Stimulated activated naive CD8-positive, alpha-beta T cell treated with anti-CD3 and anti-CD28 coated beads, Interleukin-15, Interleukin-2, amounts not matched to agents 100 ng/mL and 50 ng/mL, for 24 hours (primary cell): ENCODE results near the gene PGC.
A peak's percentile ranks its signal among the peaks of the same experiment; 100 is the strongest.

Experiments
- H3K27ac Mint-ChIP-seq: one replicate; pipeline ENCODE4 v1.8.0; 2021; ENCODE audit warnings: mild to moderate bottlenecking, mixed read lengths
- H3K27me3 Mint-ChIP-seq: one replicate; pipeline ENCODE4 v1.8.0; 2021; ENCODE audit warnings: mixed read lengths
- H3K36me3 Mint-ChIP-seq: one replicate; pipeline ENCODE4 v1.8.0; 2021; ENCODE audit warnings: low read depth, mixed read lengths
- H3K4me1 Mint-ChIP-seq: one replicate; pipeline ENCODE4 v1.8.0; 2021; ENCODE audit warnings: low read depth, mixed read lengths
- H3K4me3 Mint-ChIP-seq: one replicate; pipeline ENCODE4 v1.8.0; 2021; ENCODE audit warnings: mild to moderate bottlenecking, mixed read lengths
- H3K9me3 Mint-ChIP-seq: one replicate; pipeline ENCODE4 v1.8.0; 2021; ENCODE audit warnings: mixed read lengths

PGC gene

GRCh38 chr6:41780551-41781365, 33.6 kb upstream of the PGC start, which contains the start of gene PRICKLE4:
Gene PRICKLE4, plus strand, starts transcription at chr6:41780782. Its CDS starts 2,692 bp downstream, at chr6:41783474.
- Mint-ChIP-seq H3K4me3 (peak within 1 kb of the TSS; percentile 87), H3K4me1 (peaks cover 22% of the 10 kb centered on the region), H3K27ac (peak within 1 kb of the TSS; percentile 76), H3K36me3 (no peaks in the 10 kb centered on the region), H3K27me3 (peaks cover 4% of the 10 kb centered on the region), H3K9me3 (no peaks in the 10 kb centered on the region)

GRCh38 chr6:41779788-41780550, 32.8 kb upstream of the PGC start, which contains the start of gene FRS3:
Gene FRS3, minus strand, starts transcription at chr6:41779900. Its CDS starts 2,913 bp downstream, at chr6:41776987.
- peaks cover 4% of the 10 kb centered on the region for H3K27me3 Mint-ChIP-seq
- H3K36me3 Mint-ChIP-seq: no peaks in the 10 kb centered on the region
- H3K4me1 Mint-ChIP-seq: peaks cover 20% of the 10 kb centered on the region
- peak within 1 kb of the TSS; percentile 92 for H3K4me3 Mint-ChIP-seq
- peak within 1 kb of the TSS; percentile 84 for H3K27ac Mint-ChIP-seq
- H3K9me3 Mint-ChIP-seq: no peaks in the 10 kb centered on the region

- H3K27ac Mint-ChIP-seq: peak overlapping the region; percentile 84
- H3K4me3 Mint-ChIP-seq: peak overlapping the region; percentile 92
- peaks cover under 1% of the 10 kb centered on the region for H3K36me3 Mint-ChIP-seq
- peaks cover 18% of the 10 kb centered on the region for H3K4me1 Mint-ChIP-seq
- H3K27me3 Mint-ChIP-seq: peaks cover 4% of the 10 kb centered on the region
- H3K9me3 Mint-ChIP-seq: no peaks in the 10 kb centered on the region
Observed at GRCh38 chr6:41779336-41779735, 32.1 kb upstream of the PGC start.

- peak overlapping the region; percentile 84 for H3K27ac Mint-ChIP-seq
- H3K27me3 Mint-ChIP-seq: peaks cover 4% of the 10 kb centered on the region
- peaks cover 17% of the 10 kb centered on the region for H3K4me1 Mint-ChIP-seq
- peaks cover 5% of the 10 kb centered on the region for H3K36me3 Mint-ChIP-seq
- H3K9me3 Mint-ChIP-seq: no peaks in the 10 kb centered on the region
- peak overlapping the region; percentile 92 for H3K4me3 Mint-ChIP-seq
Observed at GRCh38 chr6:41778895-41779294, 31.7 kb upstream of the PGC start.

GRCh38 chr6:41777551-41778285, 30.5 kb upstream of the PGC start:
- peaks cover 17% of the 10 kb centered on the region for H3K4me1 Mint-ChIP-seq
- peaks cover 4% of the 10 kb centered on the region for H3K27me3 Mint-ChIP-seq
- H3K27ac Mint-ChIP-seq: no peak overlapping the region
- no peaks in the 10 kb centered on the region for H3K9me3 Mint-ChIP-seq
- peaks cover 5% of the 10 kb centered on the region for H3K36me3 Mint-ChIP-seq
- no peak overlapping the region for H3K4me3 Mint-ChIP-seq

GRCh38 chr6:41775293-41775882, 28.2 kb upstream of the PGC start:
- Mint-ChIP-seq H3K4me3 (no peak overlapping the region), H3K27ac (no peak overlapping the region), H3K4me1 (peaks cover 10% of the 10 kb centered on the region), H3K36me3 (peaks cover 18% of the 10 kb centered on the region), H3K27me3 (no peaks in the 10 kb centered on the region), H3K9me3 (no peaks in the 10 kb centered on the region)

- H3K27me3 Mint-ChIP-seq: no peaks in the 10 kb centered on the region
- H3K4me3 Mint-ChIP-seq: no peak overlapping the region
- H3K9me3 Mint-ChIP-seq: no peaks in the 10 kb centered on the region
- peaks cover 18% of the 10 kb centered on the region for H3K36me3 Mint-ChIP-seq
- H3K27ac Mint-ChIP-seq: no peak overlapping the region
- peaks cover 10% of the 10 kb centered on the region for H3K4me1 Mint-ChIP-seq
Observed at GRCh38 chr6:41774841-41775240, 27.6 kb upstream of the PGC start.

- H3K36me3 Mint-ChIP-seq: peaks cover 18% of the 10 kb centered on the region
- H3K27ac Mint-ChIP-seq: no peak overlapping the region
- H3K27me3 Mint-ChIP-seq: no peaks in the 10 kb centered on the region
- peaks cover 3% of the 10 kb centered on the region for H3K4me1 Mint-ChIP-seq
- no peak overlapping the region for H3K4me3 Mint-ChIP-seq
- H3K9me3 Mint-ChIP-seq: no peaks in the 10 kb centered on the region
Observed at GRCh38 chr6:41771058-41771983, 24.1 kb upstream of the PGC start.

- H3K9me3 Mint-ChIP-seq: no peaks in the 10 kb centered on the region
- peaks cover 3% of the 10 kb centered on the region for H3K4me1 Mint-ChIP-seq
- no peaks in the 10 kb centered on the region for H3K27me3 Mint-ChIP-seq
- no peak overlapping the region for H3K4me3 Mint-ChIP-seq
- peaks cover 18% of the 10 kb centered on the region for H3K36me3 Mint-ChIP-seq
- H3K27ac Mint-ChIP-seq: no peak overlapping the region
Observed at GRCh38 chr6:41770381-41771057, 23.3 kb upstream of the PGC start.

GRCh38 chr6:41769376-41769775, 22.2 kb upstream of the PGC start:
- Mint-ChIP-seq H3K27me3 (no peaks in the 10 kb centered on the region), H3K4me3 (no peak overlapping the region), H3K27ac (no peak overlapping the region), H3K36me3 (peaks cover 18% of the 10 kb centered on the region), H3K4me1 (peaks cover 3% of the 10 kb centered on the region), H3K9me3 (no peaks in the 10 kb centered on the region)

GRCh38 chr6:41768545-41769308, 21.5 kb upstream of the PGC start:
- H3K4me3 Mint-ChIP-seq: no peak overlapping the region
- H3K36me3 Mint-ChIP-seq: peaks cover 14% of the 10 kb centered on the region
- H3K4me1 Mint-ChIP-seq: peaks cover 3% of the 10 kb centered on the region
- H3K27ac Mint-ChIP-seq: no peak overlapping the region
- no peaks in the 10 kb centered on the region for H3K9me3 Mint-ChIP-seq
- no peaks in the 10 kb centered on the region for H3K27me3 Mint-ChIP-seq

GRCh38 chr6:41767112-41767833, 20.1 kb upstream of the PGC start:
- H3K36me3 Mint-ChIP-seq: peaks cover 12% of the 10 kb centered on the region
- H3K27me3 Mint-ChIP-seq: no peaks in the 10 kb centered on the region
- no peaks in the 10 kb centered on the region for H3K9me3 Mint-ChIP-seq
- H3K27ac Mint-ChIP-seq: no peak overlapping the region
- H3K4me1 Mint-ChIP-seq: peaks cover 3% of the 10 kb centered on the region
- no peak overlapping the region for H3K4me3 Mint-ChIP-seq
